Heart left ventricle (tissue), 13 donors: ENCODE data around the gene GPR156.
"Not testable (repeated sequence)": the region's sequence is repeated elsewhere in the genome, so short reads cannot be mapped to it uniquely, and the experiment has no call there.

Source experiments
- POLR2A ChIP-seq, 2 donors: fragments of 450-650 bp; IDR thresholded peaks; one replicate each; pipeline ENCODE4 v1.6.1; 2017; ENCODE audit warnings: antibody characterized with exemption in 2 of 2, mild to moderate bottlenecking in 2 of 2, moderate library complexity in 2 of 2
- TF ChIP-seq, protein P1 (sequence below), 12 donors: fragments of 200-600 bp; sonication (generic) in 4 of 12; IDR thresholded peaks; one replicate each; pipeline versions ENCODE4 v1.5.0 to v1.8.0; 2018 to 2022; ENCODE audit warnings: antibody characterized with exemption in 12 of 12, mild to moderate bottlenecking in 5 of 12
- donor health status: ischemic (EF 13 %, LVEDD 7.1; RV severe dilation, severe dysfunction).
- donor health status: DM: no; HTN: yes; CAD: no.
- donor health status: DM: no; HTN: no; CAD: no.
- donor health status: ischemic (EF 25% LVEDD 6.9; RV normal size, moderate dysfunction).
- donor health status: ischemic (EF 25% LVEDD 5.7; RV mildly dilated, moderate dysfunction).
- donor health status: ischemic (EF 35%, LVEDD 5.7; RV mildly dilated, moderate dysfunction).
- donor health status: nonischemic (EF 11% LVEDD 7.7; RV severe dilation, severe dysfunction).
- donor health status: DM: yes; HTN: yes; CAD: no.
- donor health status: PGD.
- donor health status: ischemic (EF 29% LVEDD 5.4; RV normal size, mild dysfunction).
- donor health status: nonischemic (EF 23%, LVEDD 6.1; RV moderate dilation, normal function).

DNA sequence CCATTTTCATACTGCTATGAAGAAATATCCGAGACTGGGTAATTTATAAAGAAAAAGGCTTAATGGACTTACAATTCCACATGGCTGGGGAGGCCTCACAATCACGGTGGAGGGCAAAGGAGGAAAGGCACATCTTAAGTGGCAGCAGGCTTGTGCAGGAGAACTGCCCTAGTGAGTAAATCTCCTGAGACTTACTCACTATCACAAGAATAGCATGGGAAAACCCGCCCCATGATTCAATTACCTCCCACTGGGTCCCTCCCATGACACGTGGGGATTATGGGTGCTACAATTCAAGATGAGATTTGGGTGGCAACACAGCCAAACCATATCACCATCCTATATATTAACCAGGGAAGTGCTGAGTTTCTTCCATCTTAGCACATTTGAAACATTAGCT is 38.7 kb upstream of the GPR156 start:
- TF ChIP-seq, protein P1, sequence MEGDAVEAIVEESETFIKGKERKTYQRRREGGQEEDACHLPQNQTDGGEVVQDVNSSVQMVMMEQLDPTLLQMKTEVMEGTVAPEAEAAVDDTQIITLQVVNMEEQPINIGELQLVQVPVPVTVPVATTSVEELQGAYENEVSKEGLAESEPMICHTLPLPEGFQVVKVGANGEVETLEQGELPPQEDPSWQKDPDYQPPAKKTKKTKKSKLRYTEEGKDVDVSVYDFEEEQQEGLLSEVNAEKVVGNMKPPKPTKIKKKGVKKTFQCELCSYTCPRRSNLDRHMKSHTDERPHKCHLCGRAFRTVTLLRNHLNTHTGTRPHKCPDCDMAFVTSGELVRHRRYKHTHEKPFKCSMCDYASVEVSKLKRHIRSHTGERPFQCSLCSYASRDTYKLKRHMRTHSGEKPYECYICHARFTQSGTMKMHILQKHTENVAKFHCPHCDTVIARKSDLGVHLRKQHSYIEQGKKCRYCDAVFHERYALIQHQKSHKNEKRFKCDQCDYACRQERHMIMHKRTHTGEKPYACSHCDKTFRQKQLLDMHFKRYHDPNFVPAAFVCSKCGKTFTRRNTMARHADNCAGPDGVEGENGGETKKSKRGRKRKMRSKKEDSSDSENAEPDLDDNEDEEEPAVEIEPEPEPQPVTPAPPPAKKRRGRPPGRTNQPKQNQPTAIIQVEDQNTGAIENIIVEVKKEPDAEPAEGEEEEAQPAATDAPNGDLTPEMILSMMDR (IDR thresholded peaks at IDR 0.05): not testable (repeated sequence)
- TF ChIP-seq POLR2A (IDR thresholded peaks at IDR 0.05): not testable (repeated sequence)
